GM10266 (cell line): ENCODE results near the gene POP7.

ENCODE experiments used
- DNase-seq: peaks from one replicate; pipeline ENCODE4 v3.0.0; 2012; ENCODE audit errors: extremely low spot score
- CTCF ChIP-seq: IDR thresholded peaks from 2 replicates; pipeline ENCODE4 v1.5.1; 2012; ENCODE audit warnings: mild to moderate bottlenecking, low read depth; ENCODE audit not compliant: control insufficient read depth, insufficient read depth; ENCODE audit errors: missing control alignments

Gene POP7

GRCh38 chr7:100685049-100685605, 20.8 kb upstream of the POP7 start:
- TF ChIP-seq CTCF: no peak
- peak; percentile 27 for DNase-seq

DNA sequence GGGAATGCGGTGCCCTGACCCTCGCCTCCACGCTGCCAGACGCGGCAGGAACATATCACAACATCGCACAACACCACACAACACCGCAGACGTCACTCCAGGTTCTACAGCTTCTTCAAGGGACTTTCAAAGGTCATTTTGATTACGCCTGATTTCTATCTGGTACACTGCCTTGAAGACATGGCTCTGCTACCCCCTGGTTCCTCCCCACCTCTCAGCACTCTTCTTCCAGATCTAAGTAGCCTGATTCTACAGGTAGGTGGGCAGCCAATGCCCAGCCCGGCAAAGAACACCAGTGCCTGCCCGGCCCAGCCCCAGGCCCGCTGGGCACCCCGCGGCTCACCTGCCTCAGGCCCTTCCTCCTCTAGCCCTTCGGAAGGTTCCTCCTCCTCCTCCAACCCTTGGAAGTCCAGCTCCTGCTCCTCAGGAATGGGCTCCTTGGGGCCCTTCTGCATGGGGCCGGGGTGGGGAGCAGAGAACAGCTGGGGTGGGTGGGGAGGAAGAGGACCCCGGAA, 20.2 kb upstream of the POP7 start:
- TF ChIP-seq CTCF: no peak
- no peak for DNase-seq

- TF ChIP-seq CTCF: no peak
- DNase-seq: no peak
Observed at GRCh38 chr7:100686201-100686821, 19.6 kb upstream of the POP7 start.

- TF ChIP-seq CTCF: no peak
- DNase-seq: no peak
Observed at GRCh38 chr7:100686822-100687211, 19.1 kb upstream of the POP7 start.

GRCh38 chr7:100687261-100687660, 18.7 kb upstream of the POP7 start:
- no peak for DNase-seq
- TF ChIP-seq CTCF: no peak

DNA sequence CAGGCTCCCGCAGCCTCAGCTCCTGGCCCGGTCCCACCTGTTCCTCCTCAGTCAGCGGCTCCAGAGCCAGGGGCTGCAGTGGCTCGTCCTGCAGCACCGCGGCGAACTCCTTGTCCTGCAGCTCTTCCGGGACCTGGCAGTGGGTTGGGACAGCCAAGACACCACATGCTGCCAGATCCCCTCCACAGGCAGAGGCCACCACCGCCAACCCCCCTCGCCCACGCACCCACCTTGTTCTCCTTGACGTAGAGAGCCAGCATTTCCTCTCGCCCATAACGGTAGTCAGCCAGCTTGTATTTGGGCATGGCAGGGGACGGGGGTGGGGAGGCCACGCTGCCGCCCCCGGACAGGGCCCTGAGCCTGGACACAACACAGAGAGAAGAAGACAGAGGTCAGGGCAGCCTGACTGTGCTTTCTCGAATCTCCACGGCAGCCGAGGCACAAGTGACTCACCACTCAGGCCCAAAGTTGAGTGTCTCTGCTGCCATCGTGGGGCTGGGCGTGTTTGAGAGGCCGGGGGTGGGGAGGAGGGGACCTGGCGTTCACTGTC, 18.1 kb upstream of the POP7 start:
- DNase-seq: no peak
- TF ChIP-seq CTCF: no peak

GRCh38 chr7:100688326-100688860, 17.5 kb upstream of the POP7 start:
- no peak for DNase-seq
- no peak for TF ChIP-seq CTCF
